K562 (cell line): ENCODE results near the gene LRRC25. TPM values are rescaled to one million over a fixed set of nuclear protein-coding genes. Genes with fewer than 3 reads are reported as not detected.
A peak's percentile ranks its signal among the peaks of the same experiment; 100 is the strongest.

ENCODE experiments used
- ARID2 ChIP-seq: fragments of 450-650 bp; IDR thresholded peaks from 2 replicates; pipeline ENCODE4 v1.6.1; 2017; ENCODE audit warnings: antibody characterized with exemption, mild to moderate bottlenecking
- JUN ChIP-seq, 2 experiments: sonication (generic) in 1 of 2; formaldehyde crosslinking in 1 of 2; IDR thresholded peaks; 2 replicates each; pipeline versions ENCODE4 v1.6.1 to v1.8.0; 2012 to 2022; ENCODE audit warnings: borderline replicate concordance in 2 of 2, mild to moderate bottlenecking in 2 of 2, improper control_type of control experiment in 1 of 2, low read depth in 1 of 2, low read length in 1 of 2, missing genetic modification reagents in 1 of 2
- MBD1 ChIP-seq: fragments of 250-450 bp; sonication (Bioruptor Pico); IDR thresholded peaks from 2 replicates; pipeline ENCODE4 v1.8.0; 2022; ENCODE audit warnings: inconsistent platforms
- RCOR1 ChIP-seq, 2 experiments: IDR thresholded peaks; 2 replicates each; pipeline ENCODE4 v1.6.1; 2012; ENCODE audit warnings: low read depth in 2 of 2, low read length in 2 of 2, borderline replicate concordance in 1 of 2, improper control_type of control experiment in 1 of 2
- SMARCA5 ChIP-seq: fragments of 450-650 bp; IDR thresholded peaks from 2 replicates; pipeline ENCODE4 v1.6.1; 2016
- THRB ChIP-seq: fragments of 450-650 bp; formaldehyde crosslinking; conservative IDR thresholded peaks from 2 replicates; pipeline ENCODE4 v1.4.0; 2022; ENCODE audit warnings: mild to moderate bottlenecking, missing genetic modification characterization
- ZNF431 ChIP-seq: sonication (generic); formaldehyde crosslinking; IDR thresholded peaks from 2 replicates; pipeline ENCODE4 v1.8.0; 2022; ENCODE audit warnings: mild to moderate bottlenecking, missing genetic modification reagents
- polyA plus RNA-seq, 8 experiments: library from polyadenylated mRNA; depleted of rRNA in 4 of 8; stranded (reverse) in 5 of 8; unstranded in 3 of 8; fragments of >200 nt; fragmentation: Nextera tagmentation in 2 of 8; fragmentation: Illumina TruSeq in 1 of 8; extraction: Ambion mirVana in 2 of 8; extraction: Trizol in 1 of 8; gene quantifications; 2 replicates each; pipeline versions ENCODE4 v1.2.1 to v1.2.3, GENCODE V29; 2011 to 2014; ENCODE audit warnings: inconsistent platforms in 1 of 8, missing spikeins in 1 of 8
- total RNA-seq, 7 experiments: library from RNA; depleted of rRNA in 6 of 7; stranded (reverse); fragments of >200 nt in 6 of 7; fragmentation: Illumina TruSeq in 2 of 7; extraction: Trizol in 2 of 7; gene quantifications; 2 replicates each; pipeline versions ENCODE4 v1.2.1 to v1.2.3, GENCODE V29; 2011 to 2021; ENCODE audit warnings: low replicate concordance in 1 of 7

Gene LRRC25
- total and polyA plus RNA-seq, 9 of the 15 experiments (the other 6 are each of a cell fraction or from before 2014, with no cell fraction given): 0.07 to 0.36 (median 0.10) TPM; not detected in 3

- TF ChIP-seq MBD1 (CRISPR knock-in tag) (0 out of 2 replicates have a peak, but pooled peaks have one; percentile 46), RCOR1 (IDR thresholded peaks at IDR 0.05; ENCODE audit: borderline replicate concordance in 1 of 2, low read depth in 2 of 2, low read length in 2 of 2) (peak in 1 of 2 experiments; percentile 42; a peak in 1 of 4 replicates), SMARCA5 (0 out of 2 replicates have a peak, but pooled peaks have one; percentile 45), ARID2 (peak; percentile 60; the same call in 1 of the 2 replicates), JUN (IDR thresholded peaks at IDR 0.05; ENCODE audit: borderline replicate concordance, low read depth, low read length) (0 out of 2 replicates have a peak, but pooled peaks have one; percentile 22), JUN (CRISPR knock-in tag; IDR thresholded peaks at IDR 0.05; ENCODE audit: borderline replicate concordance) (no peak), ZNF431 (no peak), THRB (0 out of 2 replicates have a peak, but pooled peaks have one; percentile 11)
Observed at GRCh38 chr19:18349524-18350128, 47.8 kb downstream of the LRRC25 start (continued).
